Activated CD8-positive, alpha-beta memory T cell treated with anti-CD3 and anti-CD28 coated beads, Interleukin-2, amount 50 U/mL, for 24 hours (primary cell): ENCODE data around the gene TAS1R1.

ENCODE experiments used
- DNase-seq: peaks from one replicate; pipeline ENCODE4 v3.0.0-alpha.2; 2020; ENCODE audit errors: extremely low read depth

Gene TAS1R1

GRCh38 chr1:6554907-6555778 is at the start of gene TAS1R1:
Gene TAS1R1 (plus strand): TSS chr1:6555307. CDS start chr1:6555374, 67 bp downstream.
- no peak for DNase-seq

GRCh38 chr1:6505367-6506209 is 49.5 kb upstream of the TAS1R1 start:
- no peak for DNase-seq

GRCh38 chr1:6506210-6507036 is 48.7 kb upstream of the TAS1R1 start:
- DNase-seq, result no peak

- no peak for DNase-seq
These were observed 48.1 kb upstream of the TAS1R1 start for GRCh38 chr1:6507037-6507428.

- no peak for DNase-seq
These were observed 47.6 kb upstream of the TAS1R1 start for GRCh38 chr1:6507461-6507911.

- no peak for DNase-seq
These were observed 46.8 kb upstream of the TAS1R1 start for GRCh38 chr1:6508154-6508815.

GRCh38 chr1:6508816-6509189 is 46.3 kb upstream of the TAS1R1 start:
- DNase-seq, result no peak

GRCh38 chr1:6509220-6509918 is 45.7 kb upstream of the TAS1R1 start:
- no peak for DNase-seq

- DNase-seq, result no peak
These were observed 45.2 kb upstream of the TAS1R1 start for GRCh38 chr1:6509919-6510291.

- DNase-seq, result no peak
These were observed 44.6 kb upstream of the TAS1R1 start for GRCh38 chr1:6510493-6510892.

GRCh38 chr1:6511056-6511455 is 44.1 kb upstream of the TAS1R1 start:
- DNase-seq, result no peak

- no peak for DNase-seq
These were observed 43.4 kb upstream of the TAS1R1 start for GRCh38 chr1:6511561-6512244.

GRCh38 chr1:6512245-6512907 is 42.7 kb upstream of the TAS1R1 start:
- DNase-seq, result no peak

- DNase-seq, result no peak
These were observed 42.2 kb upstream of the TAS1R1 start for GRCh38 chr1:6512908-6513280.

GRCh38 chr1:6513320-6513801 is 41.7 kb upstream of the TAS1R1 start:
- no peak for DNase-seq

GRCh38 chr1:6515771-6516170 is 39.3 kb upstream of the TAS1R1 start:
- DNase-seq, result no peak

- DNase-seq, result no peak
These were observed 37.7 kb upstream of the TAS1R1 start for GRCh38 chr1:6517435-6517851.

GRCh38 chr1:6519491-6519934 is 35.6 kb upstream of the TAS1R1 start:
- DNase-seq, result no peak

- DNase-seq, result no peak
These were observed 35.0 kb upstream of the TAS1R1 start for GRCh38 chr1:6519935-6520671.
